Subcutaneous abdominal adipose tissue (tissue), 5 donors: ENCODE data around the gene CACYBP.

Experiments used
- H3K27ac ChIP-seq: one replicate; pipeline ENCODE4 v1.7.0; 2013; ENCODE audit warnings: low read depth, mild to moderate bottlenecking, inconsistent platforms, low read length, moderate library complexity
- H3K27me3 ChIP-seq, 5 donors: one replicate each; pipeline ENCODE4 v1.7.0; 2013; ENCODE audit warnings: low read length in 5 of 5, inconsistent platforms in 1 of 5; ENCODE audit not compliant: control insufficient read depth in 5 of 5, insufficient read depth in 4 of 5
- H3K36me3 ChIP-seq, 5 donors: one replicate each; pipeline ENCODE4 v1.7.0; 2013; ENCODE audit warnings: low read length in 5 of 5; ENCODE audit not compliant: control insufficient read depth in 5 of 5, insufficient read depth in 5 of 5
- H3K4me1 ChIP-seq, 5 donors: one replicate each; pipeline ENCODE4 v1.7.0; 2013; ENCODE audit warnings: low read length in 5 of 5, mild to moderate bottlenecking in 3 of 5, moderate library complexity in 1 of 5; ENCODE audit not compliant: control insufficient read depth in 5 of 5, insufficient read depth in 5 of 5
- H3K4me3 ChIP-seq, 5 donors: one replicate each; pipeline ENCODE4 v1.7.0; 2013; ENCODE audit warnings: low read length in 5 of 5, low read depth in 1 of 5
- H3K9ac ChIP-seq, 5 donors: one replicate each; pipeline ENCODE4 v1.7.0; 2013; ENCODE audit warnings: low read length in 5 of 5, mild to moderate bottlenecking in 4 of 5, moderate library complexity in 3 of 5
- H3K9me3 ChIP-seq, 5 donors: one replicate each; pipeline ENCODE4 v1.7.0; 2013; ENCODE audit warnings: low read length in 5 of 5; ENCODE audit not compliant: control insufficient read depth in 5 of 5
- donor health status: healthy.
- donor health status: healthy.
- donor health status: healthy.
- donor health status: healthy.
- donor health status: healthy.

The CACYBP gene

DNA sequence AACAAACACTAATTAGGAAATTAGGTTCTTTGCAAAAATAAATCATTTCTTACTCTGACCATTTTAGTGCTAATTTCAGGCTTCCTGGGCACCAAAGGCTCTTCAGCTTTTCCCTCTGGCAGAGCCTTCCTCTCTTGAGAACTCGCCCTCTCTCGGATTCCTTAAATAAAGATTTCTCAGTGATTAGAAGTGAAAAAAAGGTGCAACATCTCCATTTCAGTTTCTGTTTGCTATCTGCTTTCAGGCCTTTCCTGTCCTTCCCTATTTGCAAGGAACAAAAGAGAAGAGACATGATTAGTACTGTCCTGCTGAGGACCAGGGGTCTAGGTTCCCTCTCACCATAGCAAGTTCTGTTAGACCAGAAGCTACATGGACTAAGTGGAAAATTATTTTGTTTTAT, 27.8 kb upstream of the CACYBP start:
- Histone ChIP-seq H3K36me3 (peaks cover 0 to 8% (median 0%) of the 10 kb centered on the region in 5 donors), H3K27me3 (no peaks in the 10 kb centered on the region), H3K9ac (peak overlapping the region in 1 of 5 donors; percentile 17), H3K27ac (no peak overlapping the region), H3K4me1 (peaks cover 0 to 35% (median 32%) of the 10 kb centered on the region in 5 donors), H3K9me3 (no peaks in the 10 kb centered on the region), H3K4me3 (no peak overlapping the region)

DNA sequence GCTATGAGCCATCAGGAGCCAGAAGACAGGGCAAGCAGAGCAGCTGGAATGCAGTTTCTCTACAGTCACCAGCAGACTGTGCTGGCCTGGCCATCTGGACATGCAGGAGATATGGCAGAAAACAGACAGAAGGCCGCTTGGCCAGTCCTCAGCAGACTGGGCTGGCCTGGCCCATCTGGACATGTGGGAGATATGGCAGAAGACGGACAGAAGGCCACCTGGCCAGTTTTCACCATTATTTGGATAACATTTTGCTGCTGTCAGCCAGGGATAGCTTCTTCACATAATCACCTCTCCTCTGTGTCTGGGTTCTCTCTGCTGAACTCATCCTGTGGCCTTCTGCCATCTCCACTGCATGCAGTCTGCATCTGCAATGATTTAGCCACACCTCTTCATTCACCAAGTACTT, 25.0 kb upstream of the CACYBP start:
- H3K9me3 ChIP-seq: no peaks in the 10 kb centered on the region
- H3K27me3 ChIP-seq: no peaks in the 10 kb centered on the region
- H3K4me3 ChIP-seq: no peak overlapping the region
- H3K9ac ChIP-seq: no peak overlapping the region
- peaks cover 0 to 25% (median 15%) of the 10 kb centered on the region in 5 donors for H3K4me1 ChIP-seq
- H3K27ac ChIP-seq: no peak overlapping the region
- H3K36me3 ChIP-seq: peaks cover 0 to 14% (median 4%) of the 10 kb centered on the region in 5 donors

DNA sequence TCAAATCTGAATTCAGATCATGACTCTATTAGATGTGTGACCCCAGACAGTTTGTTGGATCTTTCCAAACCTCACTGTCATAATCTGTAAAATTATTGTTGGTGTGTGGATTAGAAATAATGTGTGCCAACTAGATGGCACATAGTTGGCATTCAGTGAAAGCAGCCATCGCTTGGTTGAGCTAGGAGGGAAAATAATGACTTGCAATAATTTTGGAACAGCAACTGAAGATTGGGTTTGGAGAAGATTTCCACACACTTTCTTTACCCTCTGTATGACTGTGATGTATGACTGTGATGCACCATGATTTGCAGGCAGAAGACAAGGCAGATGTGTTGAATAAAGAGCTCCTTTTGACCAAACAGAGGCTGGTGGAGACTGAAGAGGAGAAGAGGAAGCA, 24.0 kb upstream of the CACYBP start:
- no peak overlapping the region for H3K9ac ChIP-seq
- no peaks in the 10 kb centered on the region for H3K27me3 ChIP-seq
- no peaks in the 10 kb centered on the region for H3K9me3 ChIP-seq
- peaks cover 0 to 25% (median 15%) of the 10 kb centered on the region in 5 donors for H3K4me1 ChIP-seq
- H3K27ac ChIP-seq: peak overlapping the region; percentile 43
- no peak overlapping the region for H3K4me3 ChIP-seq
- H3K36me3 ChIP-seq: peaks cover 0 to 14% (median 4%) of the 10 kb centered on the region in 5 donors

DNA sequence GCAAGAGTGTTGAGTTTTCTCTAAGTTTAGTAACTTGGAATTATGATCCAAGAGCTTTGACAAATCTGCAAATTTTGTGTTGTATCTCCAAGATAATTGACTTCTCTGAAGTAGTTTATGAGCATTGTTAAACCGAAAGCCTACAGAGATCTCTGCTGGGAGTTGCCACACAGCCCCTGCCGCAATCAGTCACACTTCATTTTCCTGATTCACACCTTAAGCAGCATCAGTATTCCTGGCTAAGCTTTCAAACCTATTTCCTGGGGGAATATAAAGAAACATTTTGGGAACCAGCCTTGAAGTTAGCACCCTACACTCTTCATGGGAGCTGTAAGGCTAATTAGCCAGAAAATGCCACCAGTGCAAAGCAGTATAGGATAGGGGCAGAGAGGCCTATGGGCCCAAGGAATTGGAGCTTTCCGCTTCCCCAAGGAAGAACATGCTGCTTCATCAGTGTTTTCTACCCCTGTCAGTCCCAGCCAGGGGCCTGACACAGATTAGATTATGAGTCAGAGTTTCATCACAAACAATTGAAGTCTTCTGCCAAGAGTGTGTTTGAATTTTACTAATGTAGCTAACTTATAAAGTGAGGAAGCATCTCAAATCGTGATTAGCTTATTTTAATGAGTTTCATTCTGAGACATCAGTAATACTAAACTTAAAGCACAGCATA, 23.2 kb upstream of the CACYBP start:
- Histone ChIP-seq H3K27ac (peak overlapping the region; percentile 43), H3K36me3 (peaks cover 4 to 18% (median 5%) of the 10 kb centered on the region in 5 donors), H3K4me1 (peaks cover 0 to 25% (median 12%) of the 10 kb centered on the region in 5 donors), H3K9ac (no peak overlapping the region), H3K27me3 (no peaks in the 10 kb centered on the region), H3K9me3 (no peaks in the 10 kb centered on the region), H3K4me3 (no peak overlapping the region)

DNA sequence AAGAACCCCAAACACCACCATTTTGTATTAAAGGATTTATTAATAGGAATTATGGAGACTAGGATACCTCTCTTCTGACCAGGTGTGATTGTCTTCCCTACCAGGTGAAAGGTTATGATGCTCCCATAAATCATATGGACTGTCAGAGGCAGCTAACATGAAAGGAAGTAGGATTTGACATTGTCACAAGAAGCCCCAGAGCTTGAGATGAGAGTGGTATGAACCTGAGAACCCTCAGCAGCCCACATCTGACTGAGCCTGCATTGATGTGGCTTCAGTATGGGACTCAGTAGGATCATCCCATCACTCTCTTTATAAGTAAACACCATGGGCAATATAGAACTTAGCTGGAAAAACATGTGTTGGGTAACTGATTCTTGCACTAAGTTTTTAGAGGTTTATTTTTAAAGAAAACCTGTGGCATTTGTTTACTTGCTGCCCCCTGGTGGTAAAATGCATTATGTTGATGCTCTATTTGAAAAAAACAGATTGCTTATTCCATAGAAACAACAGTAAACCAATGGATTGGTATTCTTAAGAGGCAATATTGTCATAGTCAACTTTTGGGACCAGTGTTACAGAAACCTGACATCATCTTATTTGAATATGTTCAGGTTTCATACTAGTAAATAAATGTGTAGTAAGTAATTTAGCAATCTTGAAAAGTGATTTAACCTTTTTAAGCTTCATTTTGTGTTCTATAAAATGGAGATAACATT, 16.6 kb upstream of the CACYBP start:
- Histone ChIP-seq H3K27ac (no peak overlapping the region), H3K36me3 (peaks cover 4 to 13% (median 4%) of the 10 kb centered on the region in 5 donors)

DNA sequence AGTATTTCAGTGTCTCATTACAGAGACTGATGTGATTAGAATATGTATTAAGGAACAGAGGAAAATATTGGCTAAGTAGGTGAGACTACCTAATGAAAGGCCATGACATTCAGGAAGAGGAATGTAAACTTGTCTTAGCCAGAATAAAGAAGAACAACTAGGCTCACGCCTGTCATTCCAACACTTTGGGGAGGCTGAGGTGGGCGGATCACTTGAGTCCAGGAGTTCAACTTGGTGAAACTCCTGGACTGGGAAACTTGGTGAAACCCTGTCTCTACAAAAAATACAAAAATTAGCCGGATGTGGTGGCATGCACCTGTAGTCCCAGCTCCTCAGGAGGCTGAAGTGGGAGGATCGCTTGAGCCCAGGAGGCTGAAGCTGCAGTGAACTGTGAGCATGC, 14.8 kb upstream of the CACYBP start:
- no peak overlapping the region for H3K27ac ChIP-seq
- no peak overlapping the region for H3K4me3 ChIP-seq

More for the DNA sequence above, 16.6 kb upstream of the CACYBP start:
- Histone ChIP-seq H3K27me3 (no peaks in the 10 kb centered on the region), H3K9ac (no peak overlapping the region), H3K9me3 (peaks cover 0 to 2% (median 0%) of the 10 kb centered on the region in 5 donors), H3K4me3 (no peak overlapping the region), H3K4me1 (no peaks in the 10 kb centered on the region)

DNA sequence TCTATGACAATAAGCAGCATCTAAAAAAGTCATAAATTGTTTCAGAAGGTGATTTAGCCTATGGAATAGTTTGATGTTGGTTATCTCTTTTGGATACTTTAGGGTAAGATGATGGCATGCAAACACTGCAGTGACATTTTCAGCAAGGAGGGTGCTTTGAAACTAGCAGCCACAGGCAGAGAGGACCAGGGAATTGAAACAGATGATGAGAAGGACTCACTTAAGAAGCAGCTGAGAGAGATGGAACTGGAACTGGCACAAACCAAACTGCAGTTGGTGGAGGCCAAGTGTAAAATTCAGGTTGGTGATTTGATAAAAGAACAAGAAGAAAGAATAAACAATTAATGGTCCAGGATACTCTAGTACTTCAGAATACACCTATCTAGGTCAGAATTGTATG, 11.2 kb upstream of the CACYBP start:
- H3K4me1 ChIP-seq: peaks cover 0 to 18% (median 12%) of the 10 kb centered on the region in 5 donors
- H3K27me3 ChIP-seq: no peaks in the 10 kb centered on the region
- no peak overlapping the region for H3K4me3 ChIP-seq
- H3K9me3 ChIP-seq: no peaks in the 10 kb centered on the region
- H3K36me3 ChIP-seq: no peaks in the 10 kb centered on the region
- no peak overlapping the region for H3K9ac ChIP-seq
- no peak overlapping the region for H3K27ac ChIP-seq

More for the DNA sequence above, 14.8 kb upstream of the CACYBP start:
- Histone ChIP-seq H3K9me3 (peaks cover 0 to 2% (median 0%) of the 10 kb centered on the region in 5 donors), H3K36me3 (peaks cover 0 to 11% (median 4%) of the 10 kb centered on the region in 5 donors), H3K4me1 (peaks cover 0 to 11% (median 8%) of the 10 kb centered on the region in 5 donors), H3K9ac (no peak overlapping the region), H3K27me3 (no peaks in the 10 kb centered on the region)

DNA sequence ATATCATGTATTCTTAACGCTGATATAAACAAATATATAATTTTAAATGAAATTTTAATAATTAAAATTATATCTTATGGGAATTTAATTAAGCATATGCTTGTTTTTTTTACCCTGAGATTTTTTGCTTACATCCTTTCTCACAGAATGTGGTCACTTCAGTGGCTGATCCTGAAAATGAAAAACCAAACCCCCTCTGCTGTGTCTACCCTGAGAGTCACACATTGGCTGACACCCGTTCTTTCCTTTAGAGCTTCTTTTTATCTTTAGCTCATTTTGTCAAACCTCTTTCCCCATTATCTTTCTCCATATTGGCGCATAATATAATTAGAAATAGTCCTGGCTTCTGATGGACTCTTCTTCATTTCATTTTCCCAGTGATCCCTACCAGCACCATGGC, 10.8 kb upstream of the CACYBP start:
- H3K36me3 ChIP-seq: peaks cover 0 to 2% (median 0%) of the 10 kb centered on the region in 5 donors
- no peaks in the 10 kb centered on the region for H3K27me3 ChIP-seq
- peak overlapping the region; percentile 43 for H3K27ac ChIP-seq
- H3K9ac ChIP-seq: no peak overlapping the region
- no peak overlapping the region for H3K4me3 ChIP-seq
- H3K4me1 ChIP-seq: peaks cover 0 to 18% (median 12%) of the 10 kb centered on the region in 5 donors
- no peaks in the 10 kb centered on the region for H3K9me3 ChIP-seq

DNA sequence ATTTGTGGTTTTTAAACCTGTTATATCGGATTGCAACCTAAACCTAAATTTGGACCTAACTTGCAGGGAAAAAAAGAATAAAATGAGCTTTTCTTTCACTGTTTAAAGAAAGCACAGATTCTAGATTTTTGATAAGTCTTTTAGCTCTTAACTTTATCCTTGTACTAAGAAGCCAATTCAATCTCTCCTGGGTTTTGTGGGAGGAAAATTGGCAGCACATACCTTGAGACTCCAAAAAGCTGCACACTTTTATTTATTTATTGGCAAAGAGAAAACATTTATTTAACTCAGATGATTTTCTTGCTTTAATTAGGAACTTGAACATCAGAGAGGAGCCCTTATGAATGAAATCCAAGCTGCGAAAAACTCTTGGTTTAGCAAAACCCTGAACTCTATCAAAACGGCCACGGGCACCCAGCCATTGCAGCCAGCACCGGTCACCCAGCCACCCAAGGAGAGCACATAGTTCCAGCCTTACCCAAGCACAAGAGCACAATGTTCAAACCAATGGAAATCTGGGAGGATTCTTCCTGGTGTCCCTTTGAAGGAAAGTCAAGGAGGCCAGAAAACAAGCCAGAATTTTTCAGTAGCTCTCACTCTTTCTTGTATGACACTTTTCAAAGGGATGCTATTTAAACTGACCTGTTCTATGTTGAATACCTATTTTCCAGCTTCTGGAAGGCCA, 10.1 kb upstream of the CACYBP start:
- Histone ChIP-seq H3K36me3 (peaks cover 0 to 3% (median 0%) of the 10 kb centered on the region in 5 donors), H3K9me3 (no peaks in the 10 kb centered on the region), H3K27ac (peak overlapping the region; percentile 43), H3K9ac (peak overlapping the region in 4 of 5 donors; percentile 85 to 97 (median 88)), H3K4me1 (peaks cover 0 to 18% (median 12%) of the 10 kb centered on the region in 5 donors), H3K27me3 (no peaks in the 10 kb centered on the region), H3K4me3 (peak overlapping the region; percentile 3 to 88 (median 80))
